ENCODE data around the gene DEGS1.

The DEGS1 gene

GRCh38 chr1:224189561-224189960, 6.5 kb downstream of the DEGS1 start:
- TF ChIP-seq CTCF (conservative IDR thresholded peaks at IDR 0.05; ENCODE audit: low read length) = no peak
- no peak overlapping the region for H3K4me3 ChIP-seq (ENCODE audit: low read length)
- DNase-seq (ENCODE audit: low read depth) = no peak

DNA sequence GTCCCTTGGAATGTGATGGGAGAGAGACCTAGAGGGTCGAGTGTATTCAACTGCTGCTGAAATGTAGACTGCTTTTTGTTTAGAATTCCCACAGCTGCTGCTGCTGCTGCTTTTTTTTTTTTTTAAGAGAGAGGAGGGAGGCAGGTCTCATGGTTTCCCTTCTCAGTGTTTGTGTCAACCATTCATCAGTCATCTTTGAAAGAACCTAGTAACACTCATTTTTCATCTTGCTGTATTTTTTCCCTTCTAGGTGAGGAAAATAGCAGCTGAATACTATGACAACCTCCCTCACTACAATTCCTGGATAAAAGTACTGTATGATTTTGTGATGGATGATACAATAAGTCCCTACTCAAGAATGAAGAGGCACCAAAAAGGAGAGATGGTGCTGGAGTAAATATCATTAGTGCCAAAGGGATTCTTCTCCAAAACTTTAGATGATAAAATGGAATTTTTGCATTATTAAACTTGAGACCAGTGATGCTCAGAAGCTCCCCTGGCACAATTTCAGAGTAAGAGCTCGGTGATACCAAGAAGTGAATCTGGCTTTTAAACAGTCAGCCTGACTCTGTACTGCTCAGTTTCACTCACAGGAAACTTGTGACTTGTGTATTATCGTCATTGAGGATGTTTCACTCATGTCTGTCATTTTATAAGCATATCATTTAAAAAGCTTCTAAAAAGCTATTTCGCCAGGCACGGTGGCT, 9.2 kb downstream of the DEGS1 start:
- DNase-seq (ENCODE audit: low read depth) = no peak
- no peak for TF ChIP-seq CTCF (conservative IDR thresholded peaks at IDR 0.05; ENCODE audit: low read length)
- no peak overlapping the region for H3K4me3 ChIP-seq (ENCODE audit: low read length)

DNA sequence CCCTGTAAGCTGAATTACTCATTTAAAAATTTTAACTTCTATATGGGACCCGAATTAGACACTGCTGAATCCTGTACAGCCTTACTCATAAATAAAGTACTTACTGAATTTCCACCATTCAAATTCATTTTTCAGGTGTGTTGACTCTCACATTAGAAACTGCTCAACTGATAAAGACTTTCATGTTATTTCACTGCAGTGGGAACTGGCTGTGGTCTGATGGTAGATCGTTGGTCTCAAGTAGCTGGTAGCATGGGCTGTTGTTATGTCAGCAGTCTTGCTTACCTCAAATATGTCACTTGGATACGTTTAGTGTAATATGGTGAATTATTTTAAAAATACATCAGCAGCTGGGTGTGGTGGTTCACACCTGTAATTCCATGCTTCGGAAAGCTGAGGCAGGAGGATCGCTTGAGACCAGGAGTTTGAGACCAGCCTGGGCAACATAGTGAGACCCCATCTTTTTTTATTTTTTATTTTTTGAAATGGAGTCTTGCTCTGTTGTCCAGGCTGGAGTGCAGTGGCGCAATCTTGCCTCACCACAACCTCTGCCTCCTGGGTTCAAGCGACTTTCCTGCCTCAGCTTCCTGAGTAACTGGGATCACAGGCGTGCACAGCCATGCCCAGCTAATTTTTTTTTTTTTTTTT, 10.4 kb downstream of the DEGS1 start:
- DNase-seq (ENCODE audit: low read depth) = no peak
- no peak for TF ChIP-seq CTCF (conservative IDR thresholded peaks at IDR 0.05; ENCODE audit: low read length)
- H3K4me3 ChIP-seq (ENCODE audit: low read length) = no peak overlapping the region

GRCh38 chr1:224196813-224197600, 14.0 kb downstream of the DEGS1 start:
- no peak for TF ChIP-seq CTCF (conservative IDR thresholded peaks at IDR 0.05; ENCODE audit: low read length)
- DNase-seq (ENCODE audit: low read depth) = peak; percentile 37
- H3K4me3 ChIP-seq (ENCODE audit: low read length) = no peak overlapping the region

- TF ChIP-seq CTCF (conservative IDR thresholded peaks at IDR 0.05; ENCODE audit: low read length) = no peak
- no peak overlapping the region for H3K4me3 ChIP-seq (ENCODE audit: low read length)
- no peak for DNase-seq (ENCODE audit: low read depth)
These were observed 15.5 kb downstream of the DEGS1 start for GRCh38 chr1:224198572-224198971.

GRCh38 chr1:224199679-224200078, 16.6 kb downstream of the DEGS1 start:
- no peak overlapping the region for H3K4me3 ChIP-seq (ENCODE audit: low read length)
- DNase-seq (ENCODE audit: low read depth) = no peak
- TF ChIP-seq CTCF (conservative IDR thresholded peaks at IDR 0.05; ENCODE audit: low read length) = no peak

All from AG10803 (cell line).